ENCODE measurements around the gene MPRIP. TPM values are rescaled to one million over a fixed set of nuclear protein-coding genes. Genes with fewer than 3 reads are reported as not detected.

MPRIP gene
- total RNA-seq, 1 donor from 2014 or later, result 103 TPM

DNA sequence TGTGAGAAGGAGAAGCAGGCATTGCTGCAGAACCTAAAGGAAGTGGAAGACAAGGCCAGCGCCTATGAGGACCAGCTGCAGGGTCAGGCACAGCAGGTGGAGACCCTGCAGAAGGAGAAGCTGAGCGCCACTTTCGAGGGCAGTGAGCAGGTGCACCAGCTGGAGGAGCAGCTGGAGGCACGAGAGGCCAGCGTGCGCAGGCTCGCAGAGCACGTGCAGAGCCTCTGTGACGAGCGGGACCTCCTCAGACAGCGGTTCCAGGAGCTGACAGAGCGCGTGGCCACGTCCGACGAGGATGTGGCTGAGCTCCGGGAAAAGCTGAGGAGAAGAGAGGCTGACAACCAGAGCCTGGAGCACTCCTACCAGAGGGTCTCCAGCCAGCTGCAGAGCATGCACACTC lies 122.4 kb downstream of the MPRIP start:
- no peak for DNase-seq (ENCODE audit: low read depth)

DNA sequence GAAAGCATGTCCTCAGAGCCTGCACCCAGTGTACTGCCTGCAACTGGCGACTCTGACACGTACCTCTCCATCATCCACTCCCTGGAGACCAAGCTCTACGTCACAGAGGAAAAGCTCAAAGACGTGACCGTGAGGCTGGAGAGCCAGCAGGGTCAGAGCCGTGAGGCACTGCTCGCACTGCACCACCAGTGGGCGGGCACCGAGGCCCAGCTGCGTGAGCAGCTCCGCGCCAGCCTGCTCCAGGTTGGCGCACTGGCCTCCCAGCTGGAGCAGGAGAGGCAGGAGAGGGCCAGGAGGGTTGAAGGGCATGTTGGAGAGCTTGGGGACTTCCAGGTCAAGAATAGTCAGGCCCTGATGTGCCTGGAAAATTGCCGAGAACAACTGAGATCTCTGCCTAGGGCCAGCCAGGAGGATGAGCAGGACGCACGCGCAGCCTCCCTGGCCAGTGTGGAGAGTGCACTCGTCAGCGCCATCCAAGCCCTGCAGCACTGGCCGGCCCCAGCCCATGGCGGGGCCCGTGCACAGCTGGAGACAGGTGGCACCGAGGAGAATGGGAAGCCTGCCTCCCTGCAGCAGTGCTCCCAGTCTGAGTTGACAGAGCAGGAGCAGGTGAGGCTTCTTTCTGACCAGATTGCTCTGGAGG lies 123.5 kb downstream of the MPRIP start:
- DNase-seq (ENCODE audit: low read depth), result no peak

DNA sequence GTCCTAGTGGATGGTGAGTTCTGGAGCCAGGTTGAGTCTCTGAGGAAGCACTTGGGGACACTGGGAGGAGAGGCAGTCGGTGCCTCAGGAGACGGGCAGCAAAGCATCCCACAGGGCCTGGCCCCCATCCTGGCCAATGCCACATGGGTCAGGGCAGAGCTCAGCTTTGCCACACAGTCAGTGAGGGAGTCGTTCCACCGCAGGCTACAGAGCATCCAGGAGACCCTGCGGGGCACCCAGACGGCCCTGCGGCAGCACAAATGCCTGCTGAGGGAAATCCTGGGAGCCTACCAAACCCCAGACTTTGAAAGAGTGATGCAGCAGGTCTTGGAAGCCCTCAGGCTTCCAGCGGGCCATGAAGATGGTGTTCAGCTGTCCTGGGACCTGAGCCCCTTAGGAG lies 124.2 kb downstream of the MPRIP start:
- no peak for DNase-seq (ENCODE audit: low read depth)

DNA sequence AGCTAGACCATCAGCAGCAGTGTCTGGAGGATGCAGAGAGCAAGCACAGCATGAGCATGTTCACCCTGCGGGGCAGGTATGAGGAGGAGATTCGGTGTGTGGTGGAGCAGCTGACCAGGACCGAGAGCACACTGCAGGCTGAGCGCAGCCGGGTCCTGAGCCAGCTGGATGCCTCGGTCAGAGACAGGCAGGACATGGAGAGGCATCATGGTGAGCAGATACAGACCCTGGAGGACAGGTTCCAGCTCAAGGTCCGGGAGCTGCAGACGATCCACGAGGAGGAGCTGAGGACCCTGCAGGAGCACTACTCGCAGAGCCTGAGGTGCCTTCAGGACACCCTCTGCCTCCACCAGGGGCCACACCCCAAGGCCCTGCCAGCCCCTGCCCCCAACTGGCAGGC lies 125.1 kb downstream of the MPRIP start:
- no peak for DNase-seq (ENCODE audit: low read depth)

DNA sequence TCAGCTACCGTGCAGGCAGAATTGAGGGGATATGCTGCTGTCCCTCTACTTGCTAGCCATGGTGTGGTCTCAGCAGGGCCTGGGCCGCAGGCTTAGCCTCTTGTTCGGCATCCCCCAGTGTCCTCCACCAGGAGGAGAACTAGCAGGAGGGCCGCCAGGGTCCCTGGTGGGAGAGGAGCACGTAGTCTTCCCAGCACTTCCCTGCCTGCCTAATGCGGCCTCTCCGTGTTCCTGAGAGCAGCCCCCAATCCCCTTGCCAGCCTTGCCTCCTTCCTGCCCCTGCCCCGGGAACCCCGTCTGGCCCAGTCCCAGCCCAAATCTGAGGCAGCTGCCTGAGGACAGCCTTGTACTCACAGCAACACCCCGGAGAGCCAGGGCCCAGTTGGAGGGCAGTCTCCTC lies 125.7 kb downstream of the MPRIP start:
- DNase-seq (ENCODE audit: low read depth), result no peak

DNA sequence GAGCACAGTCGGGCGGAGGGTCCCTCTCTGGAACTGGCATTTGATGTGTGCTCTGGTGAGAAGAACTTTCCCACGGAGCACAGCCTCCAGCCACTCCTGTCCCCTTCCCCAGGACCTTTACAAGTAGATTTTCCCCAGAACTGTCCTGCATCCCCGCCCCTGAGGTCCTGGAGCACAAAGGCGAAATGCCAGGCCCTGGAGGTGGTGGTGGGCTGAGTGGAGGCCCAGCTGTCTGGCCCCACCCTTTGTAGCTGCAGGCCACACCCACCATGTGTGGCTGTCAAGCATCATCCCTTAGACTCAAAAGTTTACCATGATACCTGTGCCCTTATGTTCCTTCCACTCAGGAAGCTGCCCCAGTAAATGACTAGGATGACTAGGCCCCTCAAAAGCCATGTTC lies 126.1 kb downstream of the MPRIP start:
- no peak for DNase-seq (ENCODE audit: low read depth)

DNA sequence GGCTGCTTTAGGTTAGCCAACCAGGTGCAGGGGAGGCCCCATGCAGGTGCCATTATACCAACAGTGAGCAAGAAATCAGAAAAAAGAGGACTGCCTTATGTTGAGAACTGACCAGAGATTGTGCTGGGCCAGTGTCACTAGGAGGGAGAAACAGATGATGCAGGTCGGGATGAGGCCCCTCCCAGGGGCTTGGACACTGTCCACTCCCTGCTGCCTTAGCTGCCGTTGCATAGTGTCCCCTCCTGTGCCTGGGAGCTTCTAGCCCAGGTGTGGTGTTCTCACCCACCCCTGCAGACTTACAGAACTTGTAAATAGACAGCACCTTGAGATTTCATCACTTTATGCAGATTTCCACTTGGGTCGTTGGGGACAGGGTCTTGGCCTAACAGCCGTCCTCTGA lies 127.1 kb downstream of the MPRIP start:
- DNase-seq (ENCODE audit: low read depth), result no peak

DNA sequence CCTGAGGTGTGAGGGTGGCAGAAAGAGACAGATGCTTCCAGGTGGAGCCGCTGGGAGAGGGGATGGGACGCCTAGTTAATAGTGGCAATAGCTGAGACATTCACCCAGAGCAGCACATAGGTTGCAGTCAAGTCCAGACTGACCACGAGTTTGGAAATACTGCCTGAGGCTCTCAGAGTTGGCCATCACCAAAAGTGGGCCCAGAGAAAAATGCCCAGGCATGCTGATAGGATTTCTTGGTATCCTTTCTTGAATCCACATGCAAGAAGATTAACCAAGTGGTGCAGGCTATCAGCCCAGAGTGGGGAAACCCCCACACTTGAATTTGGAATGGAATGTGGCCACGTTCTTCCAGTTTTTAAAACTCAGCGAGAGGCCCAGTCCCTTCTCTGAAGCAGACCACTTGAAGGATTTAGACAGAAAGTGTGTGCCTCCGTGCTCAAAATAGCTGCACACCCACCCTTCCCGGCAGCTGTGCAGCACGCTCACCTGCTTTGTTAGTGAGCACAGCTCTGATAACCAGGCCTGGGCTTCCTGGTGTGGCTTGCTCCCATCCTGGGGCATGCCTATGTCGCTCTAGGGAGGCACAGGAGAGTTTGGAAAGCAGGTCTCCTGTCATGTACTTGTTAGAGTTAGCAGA lies 128.2 kb downstream of the MPRIP start:
- no peak for DNase-seq (ENCODE audit: low read depth)

DNA sequence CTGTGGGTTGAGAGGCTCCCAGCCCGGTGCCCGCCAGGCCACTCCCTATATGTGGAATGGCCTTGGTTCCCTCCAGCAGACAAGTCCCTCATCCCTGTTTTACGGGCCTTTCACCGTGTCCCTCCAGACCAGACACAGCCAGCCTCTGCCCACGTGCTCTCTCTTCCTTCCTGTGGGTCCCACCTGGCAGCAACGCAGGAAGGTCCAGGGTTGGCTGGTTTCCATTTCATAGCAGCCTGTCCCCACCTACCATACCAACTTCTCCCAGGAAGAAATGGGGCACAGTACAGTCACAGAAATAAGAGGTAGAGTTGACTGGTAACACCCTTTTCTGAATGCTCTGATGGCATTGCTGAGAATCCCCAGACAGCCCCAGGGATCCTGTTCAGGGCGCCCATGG lies 128.9 kb downstream of the MPRIP start:
- no peak for DNase-seq (ENCODE audit: low read depth)

DNA sequence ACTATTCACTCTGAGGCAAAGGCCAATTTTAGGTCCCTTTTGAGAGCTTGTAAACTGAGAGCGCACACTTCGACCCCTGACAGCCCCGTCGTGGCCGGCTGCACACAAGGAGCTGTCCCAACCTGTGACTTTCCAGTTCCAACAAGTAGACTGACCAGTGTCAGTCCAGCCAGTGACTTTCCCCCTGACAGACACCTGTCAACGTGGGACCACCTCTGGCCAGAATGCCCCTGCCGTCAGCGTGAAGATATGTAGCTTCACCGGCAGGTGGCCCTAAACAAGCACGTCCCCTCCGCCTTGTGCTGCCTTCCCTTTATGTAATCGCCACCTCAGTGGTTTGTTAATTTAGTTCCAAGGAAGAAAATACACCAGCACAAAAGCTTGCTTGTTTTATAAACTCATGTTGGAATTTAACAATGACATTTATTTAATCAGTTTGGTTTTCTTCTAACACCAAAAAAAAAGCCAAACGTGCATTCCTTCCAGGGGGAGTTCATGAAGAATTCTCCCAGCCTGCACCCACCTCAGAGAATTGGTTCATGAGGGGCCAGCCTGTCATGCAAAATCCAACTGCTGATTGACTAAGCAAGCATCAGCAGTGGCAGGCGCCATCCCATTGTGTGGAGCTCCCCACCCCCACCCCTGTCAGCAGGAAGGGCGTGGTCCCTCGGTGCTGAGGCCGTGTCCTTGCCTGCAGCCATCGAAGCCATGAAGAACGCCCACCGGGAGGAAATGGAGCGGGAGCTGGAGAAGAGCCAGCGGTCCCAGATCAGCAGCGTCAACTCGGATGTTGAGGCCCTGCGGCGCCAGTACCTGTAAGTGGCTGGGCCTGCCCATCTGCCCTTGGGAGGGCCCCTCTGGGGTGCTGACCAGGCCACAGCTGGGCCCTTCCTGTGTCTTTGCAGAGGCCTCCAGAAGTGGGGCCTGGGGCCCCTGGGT lies 130.0 kb downstream of the MPRIP start:
- no peak for DNase-seq (ENCODE audit: low read depth)

DNA sequence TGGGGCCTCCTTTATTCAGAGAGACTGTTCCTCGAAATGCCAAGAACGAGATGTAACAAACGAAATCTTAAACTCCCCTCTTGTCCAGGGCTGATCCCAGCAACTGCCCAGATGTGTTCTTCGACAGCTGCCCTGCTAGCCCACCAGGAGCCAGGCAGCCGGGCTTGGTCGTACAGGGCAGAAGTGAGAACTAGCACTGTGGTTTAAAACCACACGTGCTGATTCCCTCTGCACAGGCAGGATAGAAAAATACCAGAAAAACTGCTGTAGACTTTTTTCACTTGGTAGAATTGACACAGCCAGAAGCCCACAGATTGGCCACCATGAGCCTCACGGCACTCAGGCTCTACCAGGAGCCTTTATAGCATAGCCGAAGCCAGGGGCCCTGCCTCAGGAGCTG lies 130.7 kb downstream of the MPRIP start:
- no peak for DNase-seq (ENCODE audit: low read depth)

DNA sequence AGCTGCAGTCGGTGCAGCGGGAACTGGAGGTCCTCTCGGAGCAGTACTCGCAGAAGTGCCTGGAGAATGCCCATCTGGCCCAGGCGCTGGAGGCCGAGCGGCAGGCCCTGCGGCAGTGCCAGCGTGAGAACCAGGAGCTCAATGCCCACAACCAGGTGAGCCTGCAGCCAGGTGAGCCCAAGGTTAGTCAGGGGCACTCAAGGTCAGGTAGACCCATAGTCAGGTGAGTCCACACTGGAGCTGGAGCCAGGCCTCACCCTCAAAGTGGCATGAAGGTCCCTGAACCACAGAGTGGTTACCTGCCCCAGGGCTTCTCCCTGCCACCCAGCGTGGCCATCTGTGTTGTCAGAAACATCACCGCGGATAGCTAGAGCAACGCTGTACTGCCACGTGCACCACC lies 131.7 kb downstream of the MPRIP start:
- DNase-seq (ENCODE audit: low read depth), result no peak

DNA sequence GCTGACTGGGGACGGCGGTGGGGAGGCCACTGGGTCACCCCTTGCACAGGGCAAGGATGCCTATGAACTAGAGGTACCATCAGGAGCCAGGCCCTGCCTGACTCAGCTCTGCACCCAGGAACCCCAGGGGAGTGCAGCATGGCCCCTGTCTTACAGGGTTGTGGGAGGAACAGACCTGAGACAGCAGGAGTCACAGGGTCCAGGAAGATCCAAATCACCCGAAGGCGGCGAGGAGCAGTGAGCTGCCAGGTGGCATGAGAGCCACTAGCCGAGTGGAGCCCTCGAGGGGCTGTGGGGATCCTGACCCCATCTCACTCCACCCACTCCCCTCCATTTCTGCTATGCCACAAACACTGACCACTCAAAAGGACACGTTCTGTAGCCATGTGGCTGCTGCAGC lies 133.1 kb downstream of the MPRIP start:
- no peak for DNase-seq (ENCODE audit: low read depth)

DNA sequence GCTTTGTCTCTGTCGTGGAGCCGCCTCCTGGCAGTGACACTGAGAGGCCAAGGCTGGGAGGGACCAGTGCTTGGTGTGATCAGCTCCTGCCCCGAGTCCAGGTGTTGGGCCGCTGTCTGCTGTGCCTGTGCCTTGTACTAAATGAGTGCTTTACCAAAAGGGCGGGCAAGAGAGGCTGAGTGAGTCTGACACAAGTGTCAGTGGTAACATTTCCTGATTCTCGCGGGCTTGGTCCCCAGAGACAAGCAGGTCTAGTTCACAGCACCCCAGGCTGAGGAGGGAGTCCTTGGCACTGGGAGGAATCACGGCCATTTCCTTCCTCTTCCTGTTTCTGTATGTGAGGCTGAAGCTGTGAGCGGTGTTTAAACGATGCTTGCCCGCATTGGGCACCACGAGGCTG lies 133.7 kb downstream of the MPRIP start:
- no peak for DNase-seq (ENCODE audit: low read depth)

DNA sequence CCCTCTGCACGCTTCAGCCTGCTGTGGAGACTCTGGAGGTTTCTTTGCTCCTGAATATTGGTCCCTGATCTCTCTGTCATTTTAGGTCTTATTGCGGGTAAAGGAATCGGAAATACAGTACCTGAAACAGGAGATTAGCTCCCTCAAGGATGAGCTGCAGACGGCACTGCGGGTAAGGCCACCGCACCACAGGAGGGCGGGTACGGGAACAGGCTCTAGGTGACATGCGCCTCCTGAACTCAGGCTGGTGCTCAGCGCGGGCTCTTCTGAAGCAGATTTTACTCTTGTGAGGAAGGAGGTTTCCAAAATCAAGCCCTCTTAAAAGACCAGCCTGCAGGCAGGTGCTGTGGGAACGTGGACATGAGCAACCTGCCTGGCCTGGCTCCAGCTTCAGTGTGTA lies 134.1 kb downstream of the MPRIP start:
- DNase-seq (ENCODE audit: low read depth), result no peak

DNA sequence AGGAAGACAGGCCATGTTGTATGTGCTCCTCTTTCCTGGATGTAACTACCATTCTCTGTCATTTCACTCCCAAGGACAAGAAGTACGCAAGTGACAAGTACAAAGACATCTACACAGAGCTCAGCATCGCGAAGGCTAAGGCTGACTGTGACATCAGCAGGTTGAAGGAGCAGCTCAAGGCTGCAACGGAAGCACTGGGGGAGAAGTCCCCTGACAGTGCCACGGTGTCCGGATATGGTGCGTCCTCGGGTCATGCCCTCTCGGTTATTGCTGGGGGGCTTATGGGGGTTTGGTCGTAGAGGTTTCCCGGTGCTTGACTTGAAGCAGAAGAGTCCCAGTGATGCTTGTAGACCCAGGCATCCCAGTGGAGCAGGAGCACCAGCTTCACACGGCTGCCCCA lies 134.9 kb downstream of the MPRIP start:
- DNase-seq (ENCODE audit: low read depth), result no peak

DNA sequence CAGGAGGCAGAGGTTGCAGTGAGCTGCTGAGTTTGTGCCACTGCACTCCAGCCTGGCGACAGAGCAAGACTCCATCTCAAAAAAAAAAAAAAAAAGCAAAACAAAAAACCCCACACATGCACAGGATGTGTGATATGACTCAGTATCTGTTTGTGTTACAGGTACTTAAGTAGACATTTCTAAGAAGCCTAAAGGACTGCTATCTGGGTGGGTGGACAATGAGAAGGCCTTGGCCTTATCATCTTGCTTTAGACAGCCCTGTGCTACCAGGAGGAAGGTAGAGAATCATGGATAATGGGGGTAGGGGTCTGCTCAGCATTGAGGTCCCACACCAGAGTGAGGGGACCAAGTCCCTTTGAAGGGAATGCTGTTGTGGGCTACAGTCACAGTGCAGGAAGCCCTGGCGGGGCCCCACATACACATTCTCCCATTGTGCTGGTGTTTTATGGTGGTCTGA lies 137.1 kb downstream of the MPRIP start:
- DNase-seq (ENCODE audit: low read depth), result no peak

DNA sequence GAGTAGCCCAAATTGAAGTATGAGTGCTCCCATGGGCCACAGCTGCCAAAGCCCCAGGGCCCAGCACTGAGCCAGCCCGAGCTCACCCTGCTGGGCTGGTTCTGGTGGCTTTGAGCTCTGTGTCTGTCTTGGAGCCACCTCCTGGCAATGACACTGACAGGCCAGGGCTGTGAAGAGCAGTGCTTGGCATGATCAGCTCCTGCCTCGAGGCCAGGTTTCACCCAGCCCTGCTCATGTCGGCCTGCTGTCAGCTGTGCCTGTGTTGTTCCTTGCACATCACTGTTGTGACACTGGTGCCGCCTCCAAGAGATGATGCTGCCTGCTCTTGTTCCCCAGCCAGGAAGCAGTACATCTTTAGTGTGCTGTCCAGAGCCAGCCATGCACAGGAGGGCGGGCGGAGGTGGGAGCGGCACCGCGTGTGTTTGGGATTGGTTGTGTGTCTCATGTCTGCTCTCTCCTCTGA lies 137.9 kb downstream of the MPRIP start:
- DNase-seq (ENCODE audit: low read depth), result no peak

DNA sequence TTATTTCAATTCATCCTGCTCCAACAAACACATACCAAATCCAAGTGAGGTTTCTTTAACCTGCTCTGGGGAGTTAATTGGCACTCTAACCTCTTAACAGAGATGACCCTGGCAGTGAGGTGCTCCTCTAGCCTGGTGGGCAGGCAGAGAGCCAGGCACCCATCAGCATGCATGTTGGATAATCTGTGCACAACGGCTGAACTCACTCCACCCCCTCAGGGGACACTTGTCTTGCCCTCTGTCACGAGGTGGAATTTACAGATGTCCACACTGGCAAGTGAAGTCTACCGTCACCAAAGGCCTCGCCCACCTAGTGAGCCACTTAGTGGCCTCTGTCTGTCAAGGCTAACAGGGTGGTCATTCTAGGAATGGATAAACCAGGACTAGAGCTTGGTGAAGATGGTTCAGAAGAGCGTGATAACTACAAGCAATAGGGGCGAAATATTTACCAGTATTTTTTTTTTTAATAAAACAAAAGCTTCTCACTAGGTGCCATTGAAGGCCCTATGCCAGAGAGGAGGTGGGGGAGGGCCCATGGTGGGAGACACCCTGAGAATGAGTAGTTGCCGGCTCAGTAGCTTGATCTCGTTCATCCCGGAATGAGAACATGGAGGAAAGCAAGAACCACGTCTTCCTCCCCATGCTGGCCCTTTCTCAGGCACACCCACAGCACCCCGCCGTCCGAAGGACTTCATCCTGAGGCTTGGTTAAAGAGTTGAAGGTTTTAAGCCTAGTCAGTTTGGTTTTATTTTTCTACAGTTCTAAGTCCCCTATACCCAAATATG lies 138.7 kb downstream of the MPRIP start:
- DNase-seq (ENCODE audit: low read depth), result no peak

DNA sequence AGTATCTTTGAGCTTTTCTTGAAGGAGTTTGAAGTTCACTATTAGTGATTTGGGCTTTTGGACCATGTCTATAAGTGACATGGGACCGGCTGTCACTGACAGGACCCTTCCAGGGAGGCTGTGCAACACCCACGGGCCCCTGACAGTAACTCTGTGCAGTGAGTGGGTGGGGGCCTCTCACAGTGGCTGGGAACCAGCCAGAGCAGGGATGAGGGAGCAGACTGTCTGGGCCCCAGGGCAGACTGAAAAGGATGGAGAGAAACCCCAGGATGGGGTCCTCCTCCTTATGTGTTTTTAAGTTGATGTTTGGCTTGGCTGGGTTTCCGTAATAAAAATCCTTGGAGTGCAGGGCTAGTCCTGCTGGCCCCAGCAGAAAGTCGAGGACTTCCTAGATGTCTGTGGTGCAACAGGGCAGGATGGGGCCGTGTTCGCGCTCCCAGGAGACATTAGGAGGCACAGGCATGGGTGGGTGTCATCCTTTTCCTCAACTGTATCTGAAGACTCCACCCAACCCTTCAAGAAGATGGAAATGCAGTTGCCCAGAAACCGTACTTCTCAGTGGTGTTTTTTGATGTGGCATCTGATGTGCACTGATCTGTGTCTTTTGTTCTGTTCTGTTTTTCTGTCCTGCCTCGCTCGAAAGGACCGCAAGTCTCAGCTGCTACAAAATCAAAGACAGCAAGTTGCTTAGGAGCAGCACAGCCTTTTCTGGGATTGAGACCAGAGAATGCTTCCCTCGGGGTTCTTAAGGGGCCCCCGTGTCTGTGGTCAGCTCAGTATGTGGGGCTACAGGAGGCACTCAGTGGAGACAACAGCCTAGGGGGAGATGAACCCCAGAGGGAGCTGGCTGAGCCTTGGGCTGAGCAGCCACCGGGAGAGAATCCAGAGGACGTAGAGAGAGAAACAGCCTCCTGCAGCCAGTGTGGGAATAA lies 139.7 kb downstream of the MPRIP start:
- DNase-seq (ENCODE audit: low read depth), result no peak

Measured in renal cortical epithelial cell (primary cell).